Breast epithelium (tissue), 4 donors: ENCODE measurements around the gene ZNF491. TPM values are rescaled to one million over a fixed set of nuclear protein-coding genes. Genes with fewer than 3 reads are reported as not detected.

Source experiments
- DNase-seq, 2 donors: peaks; one replicate each; pipeline ENCODE4 v3.0.0-alpha.2; 2019; ENCODE audit warnings: low spot score in 2 of 2
- H3K27ac ChIP-seq, 2 donors: fragments of 200-600 bp; sonication (generic) in 1 of 2; one replicate each; pipeline ENCODE4 v1.5.1; 2016 to 2019; ENCODE audit warnings: mild to moderate bottlenecking in 1 of 2
- H3K27me3 ChIP-seq, 2 donors: fragments of 200-600 bp; sonication (generic) in 1 of 2; one replicate each; pipeline versions ENCODE4 v1.5.1 to v1.6.0; 2017 to 2019; ENCODE audit warnings: control low read depth in 1 of 2, mild to moderate bottlenecking in 1 of 2
- H3K36me3 ChIP-seq: fragments of 200-600 bp; one replicate; pipeline ENCODE4 v1.5.1; 2019
- H3K4me1 ChIP-seq, 2 donors: fragments of 200-600 bp; sonication (generic); one replicate each; pipeline ENCODE4 v1.5.1; 2016 to 2019; ENCODE audit warnings: control low read depth in 1 of 2
- H3K4me3 ChIP-seq, 3 donors: fragments of 200-600 bp; sonication (generic); 1 replicate in 2 of 3; 2 replicates in 1 of 3; pipeline ENCODE4 v1.5.1; 2016 to 2019; ENCODE audit warnings: mild to moderate bottlenecking in 3 of 3, moderate library complexity in 2 of 3
- H3K9me3 ChIP-seq, 2 donors: fragments of 200-600 bp; sonication (generic) in 1 of 2; one replicate each; pipeline ENCODE4 v1.5.1; 2016 to 2019; ENCODE audit warnings: control low read depth in 1 of 2
- POLR2A ChIP-seq: fragments of 450-650 bp; IDR thresholded peaks from one replicate; pipeline ENCODE4 v1.6.1; 2016; ENCODE audit warnings: antibody characterized with exemption, mild to moderate bottlenecking, moderate library complexity
- POLR2AphosphoS5 ChIP-seq, 3 donors: sonication (generic); formaldehyde crosslinking; IDR thresholded peaks; one replicate each; pipeline ENCODE4 v1.6.1; 2017; ENCODE audit warnings: antibody characterized with exemption in 3 of 3
- intact Hi-C: fragments of 100-400 bp; cut with DNase I; formaldehyde crosslinking; loops from one replicate; pipeline ENCODE4 v1.15.1; 2023; ENCODE audit warnings: low total_unique reads
- total RNA-seq, 3 donors: library from RNA; depleted of rRNA; stranded (reverse); fragments of >200 nt; gene quantifications; one replicate each; pipeline ENCODE4 v1.1.0, GENCODE V29; 2016
- TF ChIP-seq, protein P1 (sequence below), 3 donors: fragments of 450-650 bp; IDR thresholded peaks; one replicate each; pipeline ENCODE4 v1.5.1; 2016 to 2017; ENCODE audit warnings: antibody characterized with exemption in 3 of 3, mild to moderate bottlenecking in 3 of 3, moderate library complexity in 3 of 3

The ZNF491 gene
- total RNA-seq, 3 donors from 2014 or later = 1.6 to 3.9 (median 3.2) TPM

DNA sequence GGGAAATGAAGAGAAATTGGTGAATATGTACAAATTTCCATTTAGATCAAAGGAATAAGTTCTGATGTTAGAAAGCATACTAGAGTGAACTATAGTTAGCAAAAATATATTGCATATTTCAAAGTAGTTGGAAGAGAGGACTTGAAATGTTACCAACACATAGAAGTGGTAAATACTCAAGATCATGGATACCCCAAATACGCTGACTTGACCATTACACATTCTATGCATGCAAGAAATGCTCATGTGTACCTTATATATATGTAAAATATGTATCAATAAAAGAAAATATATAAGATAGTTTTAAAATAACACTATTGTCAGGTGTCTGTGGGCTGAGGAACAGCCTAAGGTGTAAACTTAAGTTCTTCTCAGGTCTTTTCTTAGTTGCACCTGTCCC lies 14.6 kb upstream of the ZNF491 start:
- H3K4me1 ChIP-seq = no peaks in the 10 kb centered on the region
- peaks cover 24% of the 10 kb centered on the region for H3K36me3 ChIP-seq

DNA sequence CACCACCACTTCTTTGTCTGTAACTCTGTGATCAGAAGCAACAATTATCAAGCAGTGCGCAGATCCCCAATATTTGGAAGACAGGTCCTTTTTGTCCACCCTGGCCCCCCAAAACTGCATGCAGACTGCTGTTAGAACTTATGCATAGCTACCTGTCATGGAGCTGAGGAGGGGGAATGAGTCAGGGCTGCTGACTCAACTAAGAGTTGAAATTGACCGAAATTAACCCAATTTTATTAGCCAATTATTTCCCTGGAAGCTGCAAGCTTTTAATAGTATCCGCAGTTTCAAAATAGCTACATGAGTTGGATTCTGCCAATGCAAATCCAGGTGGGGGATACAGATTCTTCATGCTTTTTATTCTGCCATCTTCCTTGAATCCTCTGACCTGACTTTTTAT lies 14.0 kb upstream of the ZNF491 start:
- intact Hi-C loops = no loop called here
- no peaks in the 10 kb centered on the region for H3K27me3 ChIP-seq
- no peak overlapping the region for H3K27ac ChIP-seq
- TF ChIP-seq, protein P1, sequence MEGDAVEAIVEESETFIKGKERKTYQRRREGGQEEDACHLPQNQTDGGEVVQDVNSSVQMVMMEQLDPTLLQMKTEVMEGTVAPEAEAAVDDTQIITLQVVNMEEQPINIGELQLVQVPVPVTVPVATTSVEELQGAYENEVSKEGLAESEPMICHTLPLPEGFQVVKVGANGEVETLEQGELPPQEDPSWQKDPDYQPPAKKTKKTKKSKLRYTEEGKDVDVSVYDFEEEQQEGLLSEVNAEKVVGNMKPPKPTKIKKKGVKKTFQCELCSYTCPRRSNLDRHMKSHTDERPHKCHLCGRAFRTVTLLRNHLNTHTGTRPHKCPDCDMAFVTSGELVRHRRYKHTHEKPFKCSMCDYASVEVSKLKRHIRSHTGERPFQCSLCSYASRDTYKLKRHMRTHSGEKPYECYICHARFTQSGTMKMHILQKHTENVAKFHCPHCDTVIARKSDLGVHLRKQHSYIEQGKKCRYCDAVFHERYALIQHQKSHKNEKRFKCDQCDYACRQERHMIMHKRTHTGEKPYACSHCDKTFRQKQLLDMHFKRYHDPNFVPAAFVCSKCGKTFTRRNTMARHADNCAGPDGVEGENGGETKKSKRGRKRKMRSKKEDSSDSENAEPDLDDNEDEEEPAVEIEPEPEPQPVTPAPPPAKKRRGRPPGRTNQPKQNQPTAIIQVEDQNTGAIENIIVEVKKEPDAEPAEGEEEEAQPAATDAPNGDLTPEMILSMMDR (IDR thresholded peaks at IDR 0.05) = no peak
- no peak for TF ChIP-seq POLR2AphosphoS5 (IDR thresholded peaks at IDR 0.05)
- no peak for TF ChIP-seq POLR2A
- DNase-seq = no peak
- H3K4me1 ChIP-seq = no peaks in the 10 kb centered on the region
- H3K36me3 ChIP-seq = peaks cover 19% of the 10 kb centered on the region
- H3K9me3 ChIP-seq = peaks cover 86 to 94% of the 10 kb centered on the region in 2 donors
- no peak overlapping the region for H3K4me3 ChIP-seq

More for the DNA sequence above, 14.6 kb upstream of the ZNF491 start:
- H3K27ac ChIP-seq = no peak overlapping the region
- DNase-seq = no peak
- peaks cover 88 to 92% of the 10 kb centered on the region in 2 donors for H3K9me3 ChIP-seq
- no peaks in the 10 kb centered on the region for H3K27me3 ChIP-seq
- H3K4me3 ChIP-seq = no peak overlapping the region
- no peak for TF ChIP-seq POLR2A
- no peak for TF ChIP-seq POLR2AphosphoS5 (IDR thresholded peaks at IDR 0.05)
- TF ChIP-seq, protein P1 (IDR thresholded peaks at IDR 0.05) = no peak
- intact Hi-C loops = no loop called here

DNA sequence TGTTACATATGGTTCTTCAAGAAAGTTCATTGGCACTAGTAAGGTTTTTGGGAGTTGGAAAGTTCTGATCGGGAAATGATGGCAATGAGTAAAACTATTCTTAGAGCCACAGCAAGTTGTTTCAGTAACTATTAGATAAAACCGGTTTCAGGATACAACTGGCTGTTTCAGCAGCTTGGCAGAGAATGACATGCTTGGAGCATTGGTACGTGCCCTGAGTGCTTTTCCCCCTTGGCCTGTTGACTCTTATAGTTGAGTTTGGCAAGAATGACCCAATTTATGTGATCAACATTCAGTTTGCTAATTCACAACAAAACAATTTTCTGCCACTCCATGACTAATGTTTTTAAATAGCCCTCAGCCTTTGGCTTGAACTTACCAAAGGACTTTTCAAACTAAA lies 10.8 kb upstream of the ZNF491 start:
- Histone ChIP-seq H3K27ac (no peak overlapping the region), H3K4me3 (no peak overlapping the region), H3K9me3 (peaks cover 67 to 76% of the 10 kb centered on the region in 2 donors), H3K4me1 (no peaks in the 10 kb centered on the region), H3K27me3 (no peaks in the 10 kb centered on the region), H3K36me3 (no peaks in the 10 kb centered on the region)
- no peak for TF ChIP-seq POLR2A
- TF ChIP-seq, protein P1 (IDR thresholded peaks at IDR 0.05) = no peak
- no peak for TF ChIP-seq POLR2AphosphoS5 (IDR thresholded peaks at IDR 0.05)
- no peak for DNase-seq
- intact Hi-C loops = no loop called here

DNA sequence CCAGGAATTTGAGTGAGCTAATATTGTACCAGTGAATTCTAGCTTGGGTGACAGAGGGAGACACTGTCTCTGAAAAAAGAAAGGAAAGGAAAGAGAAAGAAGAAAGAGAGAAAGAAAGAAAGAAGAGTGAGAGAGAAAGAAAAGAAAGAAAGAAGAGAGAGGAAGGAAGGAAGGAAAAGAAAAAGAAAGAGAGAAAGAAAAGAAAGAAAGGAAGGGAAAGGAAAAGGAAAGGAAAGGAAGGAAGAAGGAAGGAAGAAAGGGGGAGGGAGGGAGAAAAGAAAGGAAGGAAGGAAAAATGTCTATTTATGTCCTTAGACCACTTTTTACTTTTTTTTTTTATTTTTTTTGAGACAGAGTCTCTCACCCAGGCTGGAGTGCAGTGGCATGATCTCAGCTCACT lies 5.4 kb upstream of the ZNF491 start:
- no peaks in the 10 kb centered on the region for H3K36me3 ChIP-seq
- no peak for TF ChIP-seq POLR2AphosphoS5 (IDR thresholded peaks at IDR 0.05)
- TF ChIP-seq, protein P1 (IDR thresholded peaks at IDR 0.05) = no peak
- no peak for TF ChIP-seq POLR2A
- peaks cover 17 to 27% of the 10 kb centered on the region in 2 donors for H3K9me3 ChIP-seq
- H3K4me1 ChIP-seq = peaks cover 0 to 5% of the 10 kb centered on the region in 2 donors
- no peaks in the 10 kb centered on the region for H3K27me3 ChIP-seq
- no peak overlapping the region for H3K4me3 ChIP-seq
- intact Hi-C loops = no loop called here
- DNase-seq = no peak
- no peak overlapping the region for H3K27ac ChIP-seq

DNA sequence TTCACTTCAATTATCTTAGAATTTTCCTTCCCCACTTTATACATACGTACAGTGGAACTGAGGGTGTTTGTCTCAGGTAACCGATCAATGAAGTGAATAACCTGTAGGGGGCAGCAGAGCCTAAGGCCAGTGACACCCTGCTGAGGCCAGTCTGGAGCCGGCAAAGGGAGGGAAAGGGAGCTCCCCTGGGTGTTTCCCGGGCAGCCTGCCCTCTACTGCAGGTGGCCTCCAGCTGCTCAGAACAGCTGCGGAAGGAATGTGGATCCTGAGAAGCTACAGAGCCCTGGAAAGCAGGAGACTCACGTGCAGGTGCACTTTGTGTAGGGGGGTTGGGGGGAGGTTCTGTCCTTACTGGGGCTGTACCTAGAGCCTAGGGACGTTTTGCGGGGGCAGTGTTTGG lies 832 bp upstream of the ZNF491 start:
- Histone ChIP-seq H3K36me3 (no peaks in the 10 kb centered on the region), H3K4me1 (peaks cover 0 to 5% of the 10 kb centered on the region in 2 donors), H3K9me3 (no peaks in the 10 kb centered on the region), H3K27ac (peak overlapping the region in 1 of 2 donors; percentile 11), H3K27me3 (no peaks in the 10 kb centered on the region), H3K4me3 (peak overlapping the region in 2 of 3 donors; percentile 72 to 73)
- TF ChIP-seq POLR2A (no peak), POLR2AphosphoS5 (IDR thresholded peaks at IDR 0.05) (peak in 2 of 3 donors; percentile 33 to 61)
- TF ChIP-seq, protein P1 (IDR thresholded peaks at IDR 0.05) = peak; percentile 84 to 90 (median 86)
- intact Hi-C loops = no loop called here
- DNase-seq = peak; percentile 83 to 85
